ENCODE results near the gene ZC3H12A. TPM values are rescaled to one million over a fixed set of nuclear protein-coding genes. Genes with fewer than 3 reads are reported as not detected.
"Not testable (repeated sequence)": the region's sequence is repeated elsewhere in the genome, so short reads cannot be mapped to it uniquely, and the experiment has no call there.

ZC3H12A gene
- total and polyA plus RNA-seq, 4 donors = 19.1 to 125 (median 33.7) TPM

GRCh38 chr1:37517569-37517968 lies 43.2 kb downstream of the ZC3H12A start:
- ATAC-seq (ENCODE audit: insufficient read depth, low FRiP score) (no peak), DNase-seq (peak in 2 of 3 donors; percentile 56 to 78)
- Histone ChIP-seq H3K27ac (ENCODE audit: low read depth in 1 of 2, low read length in 1 of 2) (no peak overlapping the region), H3K4me1 (ENCODE audit: control insufficient read depth in 5 of 5, insufficient read depth in 5 of 5, low read length in 5 of 5) (peaks cover 0 to 15% (median 4%) of the 10 kb centered on the region in 5 donors), H3K27me3 (ENCODE audit: control insufficient read depth in 3 of 3, insufficient read depth in 3 of 3, low read length in 2 of 3) (no peaks in the 10 kb centered on the region), H3K9me3 (ENCODE audit: control insufficient read depth in 4 of 4, insufficient read depth in 3 of 4, low read length in 3 of 4) (no peaks in the 10 kb centered on the region), H3K9ac (ENCODE audit: insufficient read depth in 1 of 2, low read length in 2 of 2) (no peak overlapping the region), H3K36me3 (ENCODE audit: control insufficient read depth in 4 of 4, insufficient read depth in 4 of 4, low read length in 4 of 4) (peaks cover 0 to 2% (median 0%) of the 10 kb centered on the region in 4 donors), H3K4me3 (no peak overlapping the region)
- no peak for TF ChIP-seq CTCF (IDR thresholded peaks at IDR 0.05; ENCODE audit: control extremely low read depth, extremely low read depth)
- WGBS, 2 donors = 84% methylated on average over 1 of the region's 1 CpG

GRCh38 chr1:37518241-37518640 lies 43.9 kb downstream of the ZC3H12A start:
- not testable (repeated sequence) for H3K27me3 ChIP-seq (ENCODE audit: control insufficient read depth in 3 of 3, insufficient read depth in 3 of 3, low read length in 2 of 3); H3K9ac ChIP-seq (ENCODE audit: insufficient read depth in 1 of 2, low read length in 2 of 2); H3K27ac ChIP-seq (ENCODE audit: low read depth in 1 of 2, low read length in 1 of 2); ATAC-seq (ENCODE audit: insufficient read depth, low FRiP score); DNase-seq; H3K4me3 ChIP-seq; H3K9me3 ChIP-seq (ENCODE audit: control insufficient read depth in 4 of 4, insufficient read depth in 3 of 4, low read length in 3 of 4); H3K36me3 ChIP-seq (ENCODE audit: control insufficient read depth in 4 of 4, insufficient read depth in 4 of 4, low read length in 4 of 4)
- WGBS, 2 donors = 96 to 100% methylated on average over 10 to 29 of the region's 31 CpGs
- peaks cover 0 to 14% (median 4%) of the 10 kb centered on the region in 5 donors for H3K4me1 ChIP-seq (ENCODE audit: control insufficient read depth in 5 of 5, insufficient read depth in 5 of 5, low read length in 5 of 5)

GRCh38 chr1:37518929-37519328 lies 44.5 kb downstream of the ZC3H12A start:
- not testable (repeated sequence) for ATAC-seq (ENCODE audit: insufficient read depth, low FRiP score); H3K9ac ChIP-seq (ENCODE audit: insufficient read depth in 1 of 2, low read length in 2 of 2); H3K27me3 ChIP-seq (ENCODE audit: control insufficient read depth in 3 of 3, insufficient read depth in 3 of 3, low read length in 2 of 3); H3K27ac ChIP-seq (ENCODE audit: low read depth in 1 of 2, low read length in 1 of 2); H3K4me1 ChIP-seq (ENCODE audit: control insufficient read depth in 5 of 5, insufficient read depth in 5 of 5, low read length in 5 of 5); DNase-seq; H3K9me3 ChIP-seq (ENCODE audit: control insufficient read depth in 4 of 4, insufficient read depth in 3 of 4, low read length in 3 of 4); H3K4me3 ChIP-seq; H3K36me3 ChIP-seq (ENCODE audit: control insufficient read depth in 4 of 4, insufficient read depth in 4 of 4, low read length in 4 of 4)
- WGBS, 2 donors = 81 to 82% methylated on average over 15 of the region's 15 CpGs

- no peaks in the 10 kb centered on the region for H3K27me3 ChIP-seq (ENCODE audit: control insufficient read depth in 3 of 3, insufficient read depth in 3 of 3, low read length in 2 of 3)
- no peak for TF ChIP-seq CTCF (IDR thresholded peaks at IDR 0.05; ENCODE audit: control extremely low read depth, extremely low read depth)
- no peak overlapping the region for H3K27ac ChIP-seq (ENCODE audit: low read depth in 1 of 2, low read length in 1 of 2)
- H3K4me3 ChIP-seq = no peak overlapping the region
- no peak overlapping the region for H3K9ac ChIP-seq (ENCODE audit: insufficient read depth in 1 of 2, low read length in 2 of 2)
- no peak for ATAC-seq (ENCODE audit: insufficient read depth, low FRiP score)
- peaks cover 0 to 8% (median 4%) of the 10 kb centered on the region in 5 donors for H3K4me1 ChIP-seq (ENCODE audit: control insufficient read depth in 5 of 5, insufficient read depth in 5 of 5, low read length in 5 of 5)
- H3K36me3 ChIP-seq (ENCODE audit: control insufficient read depth in 4 of 4, insufficient read depth in 4 of 4, low read length in 4 of 4) = no peaks in the 10 kb centered on the region
- no peak for DNase-seq
- no peaks in the 10 kb centered on the region for H3K9me3 ChIP-seq (ENCODE audit: control insufficient read depth in 4 of 4, insufficient read depth in 3 of 4, low read length in 3 of 4)
Observed at GRCh38 chr1:37519613-37520012, 45.2 kb downstream of the ZC3H12A start.

GRCh38 chr1:37529888-37530287 lies 55.5 kb downstream of the ZC3H12A start:
- not testable (repeated sequence) for H3K9me3 ChIP-seq (ENCODE audit: control insufficient read depth in 4 of 4, insufficient read depth in 3 of 4, low read length in 3 of 4); ATAC-seq (ENCODE audit: insufficient read depth, low FRiP score); DNase-seq; H3K4me1 ChIP-seq (ENCODE audit: control insufficient read depth in 5 of 5, insufficient read depth in 5 of 5, low read length in 5 of 5); H3K27me3 ChIP-seq (ENCODE audit: control insufficient read depth in 3 of 3, insufficient read depth in 3 of 3, low read length in 2 of 3); H3K36me3 ChIP-seq (ENCODE audit: control insufficient read depth in 4 of 4, insufficient read depth in 4 of 4, low read length in 4 of 4); H3K4me3 ChIP-seq; H3K9ac ChIP-seq (ENCODE audit: insufficient read depth in 1 of 2, low read length in 2 of 2); H3K27ac ChIP-seq (ENCODE audit: low read depth in 1 of 2, low read length in 1 of 2)
- WGBS, 2 donors = 77 to 90% methylated on average over 1 of the region's 1 CpG

DNA sequence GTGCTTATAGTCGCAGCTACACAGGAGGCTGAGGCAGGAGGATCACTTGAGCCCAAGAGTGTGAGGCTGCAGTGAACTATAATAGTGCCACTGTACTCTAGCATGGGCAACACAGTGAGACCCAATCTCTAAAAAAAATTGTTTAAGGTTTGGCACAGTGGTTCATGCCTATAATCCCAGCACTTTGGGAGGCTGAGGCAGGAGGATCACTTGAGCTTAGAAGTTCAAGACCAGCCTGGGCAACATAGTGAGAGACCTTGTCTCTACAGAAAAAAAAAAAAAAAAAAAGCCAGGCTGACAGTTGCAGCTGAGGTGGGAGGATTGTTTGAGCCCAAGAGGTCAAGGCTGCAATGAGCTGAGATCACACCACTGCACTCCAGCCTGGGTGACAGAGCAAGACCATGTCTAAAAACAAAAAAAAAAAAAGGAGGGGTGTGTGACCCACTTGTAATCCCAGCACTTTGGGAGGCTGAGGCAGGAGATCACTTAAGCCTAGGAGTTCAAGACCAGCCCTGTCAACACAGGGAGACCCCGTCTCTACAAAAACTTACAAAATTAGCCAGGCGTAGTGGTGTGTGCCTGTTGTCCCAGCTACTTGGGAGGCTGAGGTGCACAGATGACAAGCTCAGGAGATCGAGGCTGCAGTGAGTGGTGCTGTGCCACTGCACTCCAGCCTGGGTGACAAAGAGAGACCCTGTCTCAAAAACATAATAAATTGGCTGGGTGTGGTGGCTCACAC lies 58.2 kb downstream of the ZC3H12A start:
- H3K27me3 ChIP-seq (ENCODE audit: control insufficient read depth in 3 of 3, insufficient read depth in 3 of 3, low read length in 2 of 3); H3K4me3 ChIP-seq; ATAC-seq (ENCODE audit: insufficient read depth, low FRiP score); DNase-seq; H3K4me1 ChIP-seq (ENCODE audit: control insufficient read depth in 5 of 5, insufficient read depth in 5 of 5, low read length in 5 of 5); H3K9me3 ChIP-seq (ENCODE audit: control insufficient read depth in 4 of 4, insufficient read depth in 3 of 4, low read length in 3 of 4); H3K9ac ChIP-seq (ENCODE audit: insufficient read depth in 1 of 2, low read length in 2 of 2); H3K27ac ChIP-seq (ENCODE audit: low read depth in 1 of 2, low read length in 1 of 2): not testable (repeated sequence)
- 91 to 95% methylated on average over 4 of the region's 4 CpGs for WGBS, 2 donors
- peaks cover 5 to 15% (median 9%) of the 10 kb centered on the region in 4 donors for H3K36me3 ChIP-seq (ENCODE audit: control insufficient read depth in 4 of 4, insufficient read depth in 4 of 4, low read length in 4 of 4)
